ENCODE data around the gene PER2.
"Not testable (repeated sequence)": the region's sequence is repeated elsewhere in the genome, so short reads cannot be mapped to it uniquely, and the experiment has no call there.

PER2 gene

GRCh38 chr2:238331916-238332315 is 43.5 kb upstream of the PER2 start:
- ChIA-PET CTCF (interaction anchor here (1.4 kb wide), 1 partner anchor 9 kb away, joined by 4 read pairs; no protein-coding TSS in a partner anchor), POLR2A (no interaction called here)
- TF ChIP-seq, protein P1, sequence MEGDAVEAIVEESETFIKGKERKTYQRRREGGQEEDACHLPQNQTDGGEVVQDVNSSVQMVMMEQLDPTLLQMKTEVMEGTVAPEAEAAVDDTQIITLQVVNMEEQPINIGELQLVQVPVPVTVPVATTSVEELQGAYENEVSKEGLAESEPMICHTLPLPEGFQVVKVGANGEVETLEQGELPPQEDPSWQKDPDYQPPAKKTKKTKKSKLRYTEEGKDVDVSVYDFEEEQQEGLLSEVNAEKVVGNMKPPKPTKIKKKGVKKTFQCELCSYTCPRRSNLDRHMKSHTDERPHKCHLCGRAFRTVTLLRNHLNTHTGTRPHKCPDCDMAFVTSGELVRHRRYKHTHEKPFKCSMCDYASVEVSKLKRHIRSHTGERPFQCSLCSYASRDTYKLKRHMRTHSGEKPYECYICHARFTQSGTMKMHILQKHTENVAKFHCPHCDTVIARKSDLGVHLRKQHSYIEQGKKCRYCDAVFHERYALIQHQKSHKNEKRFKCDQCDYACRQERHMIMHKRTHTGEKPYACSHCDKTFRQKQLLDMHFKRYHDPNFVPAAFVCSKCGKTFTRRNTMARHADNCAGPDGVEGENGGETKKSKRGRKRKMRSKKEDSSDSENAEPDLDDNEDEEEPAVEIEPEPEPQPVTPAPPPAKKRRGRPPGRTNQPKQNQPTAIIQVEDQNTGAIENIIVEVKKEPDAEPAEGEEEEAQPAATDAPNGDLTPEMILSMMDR (IDR thresholded peaks at IDR 0.05; ENCODE audit: control extremely low read depth, extremely low read depth, low read depth, missing control alignments), result no peak
- no peak for DNase-seq (ENCODE audit: extremely low spot score)

- ChIA-PET POLR2A (no interaction called here), CTCF (interaction anchor here (1.1 kb wide), 1 partner anchor 19 kb away, joined by 3 read pairs; no protein-coding TSS in a partner anchor)
- TF ChIP-seq, protein P1 (IDR thresholded peaks at IDR 0.05; ENCODE audit: control extremely low read depth, extremely low read depth, low read depth, missing control alignments), result no peak
- DNase-seq (ENCODE audit: extremely low spot score), result no peak
Observed at GRCh38 chr2:238330391-238330790, 42.0 kb upstream of the PER2 start.

GRCh38 chr2:238327751-238328150 is 39.3 kb upstream of the PER2 start:
- ChIA-PET CTCF (interaction anchor here (0.8 to 1.3 kb wide), 2 partner anchors 17 to 43 kb away, joined by 3 to 5 read pairs; no protein-coding TSS in a partner anchor), POLR2A (no interaction called here)
- TF ChIP-seq, protein P1 (IDR thresholded peaks at IDR 0.05; ENCODE audit: control extremely low read depth, extremely low read depth, low read depth, missing control alignments), result no peak
- DNase-seq (ENCODE audit: extremely low spot score), result no peak

GRCh38 chr2:238326801-238327365 is 38.5 kb upstream of the PER2 start:
- DNase-seq (ENCODE audit: extremely low spot score), result no peak
- ChIA-PET CTCF (no interaction called here), POLR2A (no interaction called here)
- TF ChIP-seq, protein P1 (IDR thresholded peaks at IDR 0.05; ENCODE audit: control extremely low read depth, extremely low read depth, low read depth, missing control alignments), result no peak

DNA sequence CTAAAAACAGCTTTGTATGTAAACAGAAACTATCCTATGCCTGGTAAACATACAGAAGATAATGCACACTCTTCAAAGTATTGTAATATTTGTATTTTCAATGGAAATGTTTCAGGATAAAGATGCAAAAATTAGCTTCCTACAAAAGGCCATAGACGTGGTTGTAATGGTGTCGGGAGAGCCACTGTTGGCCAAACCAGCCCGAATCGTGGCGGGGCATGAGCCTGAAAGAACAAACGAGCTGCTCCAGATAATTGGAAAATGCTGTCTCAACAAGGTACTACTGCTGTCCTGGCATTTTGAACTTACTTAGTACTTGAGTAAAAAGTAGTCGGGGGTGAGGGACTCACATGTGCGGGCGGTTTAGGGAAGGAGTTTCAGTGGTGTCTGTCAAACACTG is 37.3 kb upstream of the PER2 start:
- TF ChIP-seq, protein P1 (IDR thresholded peaks at IDR 0.05; ENCODE audit: control extremely low read depth, extremely low read depth, low read depth, missing control alignments), result no peak
- ChIA-PET POLR2A (no interaction called here), CTCF (interaction anchor here (1.6 kb wide), 1 partner anchor 10 kb away, joined by 3 read pairs; no protein-coding TSS in a partner anchor)
- DNase-seq (ENCODE audit: extremely low spot score), result no peak

DNA sequence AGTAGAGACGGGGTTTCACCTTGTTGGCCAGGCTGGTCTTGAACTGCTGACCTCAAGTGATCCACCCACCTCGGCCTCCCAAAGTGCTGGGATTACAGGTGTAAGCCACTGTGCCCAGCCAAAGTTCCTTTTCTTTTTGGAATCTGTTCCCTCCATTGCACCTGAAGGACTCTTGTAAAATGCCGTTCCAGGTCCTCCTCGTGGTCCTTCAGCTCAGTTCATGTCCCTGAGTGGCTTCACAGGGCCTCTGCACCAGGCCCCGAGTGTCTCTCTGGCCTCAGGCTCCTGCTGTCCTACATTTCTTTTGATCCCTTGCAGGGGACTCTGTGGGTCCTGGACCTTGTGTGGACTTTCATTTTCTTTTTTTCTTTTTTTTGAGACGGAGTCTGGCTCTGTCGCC is 35.8 kb upstream of the PER2 start:
- POLR2A ChIA-PET; DNase-seq (ENCODE audit: extremely low spot score): not testable (repeated sequence)
- CTCF ChIA-PET, result interaction anchor here (1.7 kb wide), 1 partner anchor 16 kb away, joined by 3 read pairs; no protein-coding TSS in a partner anchor

DNA sequence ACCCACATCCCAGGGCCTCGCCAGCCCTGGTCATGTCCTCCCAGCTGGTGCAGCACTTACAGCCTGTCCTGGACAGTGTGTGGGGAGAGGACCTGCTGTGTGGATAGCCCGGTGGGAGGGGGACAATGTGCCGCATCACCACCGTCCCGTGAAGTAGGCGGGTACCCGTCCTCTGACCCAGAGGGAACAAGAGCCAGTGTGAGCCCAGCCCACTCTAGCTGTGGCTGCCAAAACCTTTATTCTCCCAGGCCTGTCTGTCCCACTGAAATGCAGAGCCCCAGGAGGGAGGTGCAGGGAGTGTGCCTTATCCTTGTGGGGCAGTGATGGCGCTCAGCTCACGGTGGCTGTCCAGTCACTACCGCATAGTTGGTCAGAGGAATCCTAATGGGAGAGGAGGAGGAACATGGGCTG is 33.6 kb upstream of the PER2 start:
- DNase-seq (ENCODE audit: extremely low spot score), result no peak
- ChIA-PET POLR2A (no interaction called here), CTCF (interaction anchor here (1.6 kb wide), 1 partner anchor 31 kb away, joined by 3 read pairs; no protein-coding TSS in a partner anchor)
- TF ChIP-seq, protein P1 (IDR thresholded peaks at IDR 0.05; ENCODE audit: control extremely low read depth, extremely low read depth, low read depth, missing control alignments), result no peak

Data from GM10248 (cell line).